HEK293T (cell line): ENCODE measurements around the gene RUFY4.

Source experiments
- FOXA1 ChIP-seq: fragments of 450-650 bp; IDR thresholded peaks from 2 replicates; pipeline ENCODE4 v1.6.1; 2016; ENCODE audit warnings: mild to moderate bottlenecking
- L3MBTL2 ChIP-seq: fragments of 450-650 bp; conservative IDR thresholded peaks from 2 replicates; pipeline ENCODE4 v1.6.1; 2016; ENCODE audit warnings: mild to moderate bottlenecking

DNA sequence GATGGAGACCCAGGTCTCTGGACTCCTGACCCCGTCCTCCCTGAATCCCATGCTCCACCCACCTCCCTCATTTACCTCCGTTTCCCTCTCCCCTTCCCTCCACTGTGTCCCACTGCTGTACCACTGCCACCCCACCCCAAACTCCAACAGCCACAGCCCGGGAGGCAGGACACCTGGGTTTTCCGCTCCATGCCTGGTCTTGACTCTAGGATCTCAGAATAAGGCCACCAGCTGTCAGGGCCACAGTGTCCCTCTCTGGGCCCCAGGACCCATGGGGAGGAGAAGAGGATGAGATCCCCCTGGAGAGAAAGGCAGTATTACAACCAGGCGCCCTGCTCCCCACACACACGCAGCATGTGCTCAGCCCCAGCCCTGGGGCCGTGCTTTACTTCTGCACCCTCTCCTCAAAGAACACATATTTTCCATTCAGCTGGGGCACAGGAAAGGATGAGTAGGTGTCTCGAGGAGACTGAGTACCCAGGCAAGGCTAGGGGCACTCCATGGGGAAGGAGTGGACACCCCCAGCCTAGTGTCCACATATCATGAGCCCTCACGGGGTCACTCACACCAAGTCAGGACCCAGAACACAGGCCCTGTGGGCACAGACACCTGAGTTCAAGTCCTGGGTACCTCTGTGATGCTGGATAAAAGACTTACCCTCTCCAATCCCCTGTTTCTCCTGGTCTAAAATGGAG, 700 bp downstream of the RUFY4 start:
- TF ChIP-seq FOXA1 (no peak), L3MBTL2 (no peak)
